SK-N-SH treated with all-trans-retinoic acid at 6 μM for 48 hours (cell line): Measurements from ENCODE around the gene VEPH1.

Source experiments
- CSDC2 ChIP-seq: fragments of 250-450 bp; sonication (Bioruptor Pico); IDR thresholded peaks from 2 replicates; pipeline ENCODE4 v1.5.0; 2020; ENCODE audit warnings: mild to moderate bottlenecking, moderate library complexity
- PATZ1 ChIP-seq: fragments of 250-450 bp; sonication (Bioruptor Pico); IDR thresholded peaks from 2 replicates; pipeline ENCODE4 v1.8.0; 2020; ENCODE audit warnings: mild to moderate bottlenecking, moderate library complexity, borderline replicate concordance
- POU6F1 ChIP-seq: fragments of 250-450 bp; sonication (Bioruptor Pico); IDR thresholded peaks from 2 replicates; pipeline ENCODE4 v1.8.0; 2021; ENCODE audit warnings: low read depth, mild to moderate bottlenecking, moderate library complexity, borderline replicate concordance
- PPARA ChIP-seq: fragments of 250-450 bp; sonication (Bioruptor Pico); IDR thresholded peaks from 2 replicates; pipeline ENCODE4 v1.5.0; 2020; ENCODE audit warnings: mild to moderate bottlenecking, borderline replicate concordance
- RARB ChIP-seq: fragments of 250-450 bp; sonication (Bioruptor Pico); IDR thresholded peaks from 2 replicates; pipeline ENCODE4 v1.8.0; 2021; ENCODE audit warnings: mild to moderate bottlenecking, moderate library complexity
- TCF4 ChIP-seq: fragments of 250-450 bp; sonication (Bioruptor Pico); IDR thresholded peaks from 2 replicates; pipeline ENCODE4 v1.8.0; 2021; ENCODE audit warnings: mild to moderate bottlenecking, moderate library complexity, borderline replicate concordance
- ZC3H10 ChIP-seq: fragments of 250-450 bp; sonication (Bioruptor Pico); IDR thresholded peaks from 2 replicates; pipeline ENCODE4 v1.5.1; 2021; ENCODE audit warnings: mild to moderate bottlenecking, moderate library complexity

- TF ChIP-seq ZC3H10 (CRISPR knock-in tag): no peak
- no peak for TF ChIP-seq PATZ1 (CRISPR knock-in tag)
- TF ChIP-seq PPARA (CRISPR knock-in tag): no peak
- no peak for TF ChIP-seq CSDC2
- no peak for TF ChIP-seq RARB (CRISPR knock-in tag)
- no peak for TF ChIP-seq POU6F1 (CRISPR knock-in tag)
- no peak for TF ChIP-seq TCF4 (CRISPR knock-in tag)
These were observed 140.9 kb downstream of the VEPH1 start for GRCh38 chr3:157362348-157362747.
